SW480 (cell line): ENCODE results near the gene ZNF132.
"Not testable (repeated sequence)": the region's sequence is repeated elsewhere in the genome, so short reads cannot be mapped to it uniquely, and the experiment has no call there.

Experiments used
- DNase-seq: peaks from one replicate; pipeline ENCODE4 v3.0.0-alpha.2; 2016; ENCODE audit warnings: low spot score

Gene ZNF132

GRCh38 chr19:58406818-58407657 is 32.9 kb downstream of the ZNF132 start:
- peak; percentile 17 for DNase-seq

GRCh38 chr19:58403920-58404478 is 36.0 kb downstream of the ZNF132 start:
- not testable (repeated sequence) for DNase-seq

- no peak for DNase-seq
Measured at GRCh38 chr19:58401840-58402421, 38.0 kb downstream of the ZNF132 start.

GRCh38 chr19:58400916-58401839 is 38.8 kb downstream of the ZNF132 start:
- DNase-seq: peak; percentile 100

- DNase-seq: no peak
Measured at GRCh38 chr19:58400316-58400915, 39.5 kb downstream of the ZNF132 start.

GRCh38 chr19:58399903-58400302 is 40.0 kb downstream of the ZNF132 start:
- no peak for DNase-seq

- DNase-seq: no peak
Measured at GRCh38 chr19:58398545-58398944, 41.4 kb downstream of the ZNF132 start.

- no peak for DNase-seq
Measured at GRCh38 chr19:58398087-58398486, 41.9 kb downstream of the ZNF132 start.

- DNase-seq: no peak
Measured at GRCh38 chr19:58397533-58398037, 42.4 kb downstream of the ZNF132 start.

- no peak for DNase-seq
Measured at GRCh38 chr19:58396691-58397532, 43.0 kb downstream of the ZNF132 start.

GRCh38 chr19:58395979-58396627 is 43.9 kb downstream of the ZNF132 start:
- no peak for DNase-seq

- DNase-seq: no peak
Measured at GRCh38 chr19:58395220-58395978, 44.6 kb downstream of the ZNF132 start, which contains the start of gene RNF225. Gene RNF225, plus strand, starts transcription at chr19:58395656. Its CDS starts 434 bp downstream, at chr19:58396090.

GRCh38 chr19:58394821-58395219 is 45.1 kb downstream of the ZNF132 start:
- DNase-seq: peak; percentile 72

GRCh38 chr19:58393725-58394033 is 46.3 kb downstream of the ZNF132 start:
- no peak for DNase-seq

- no peak for DNase-seq
Measured at GRCh38 chr19:58392945-58393724, 46.8 kb downstream of the ZNF132 start.

- DNase-seq: no peak
Measured at GRCh38 chr19:58388175-58388526, 51.8 kb downstream of the ZNF132 start.

GRCh38 chr19:58387338-58388174 is 52.4 kb downstream of the ZNF132 start:
- no peak for DNase-seq
